H1 (cell line): ENCODE results near the gene CELF5. TPM values are rescaled to one million over a fixed set of nuclear protein-coding genes. Genes with fewer than 3 reads are reported as not detected.

Source experiments
- KDM4A ChIP-seq: IDR thresholded peaks from one replicate; pipeline ENCODE4 v1.7.1; 2012; ENCODE audit warnings: low read depth, mild to moderate bottlenecking, moderate library complexity, low read length, inconsistent platforms; ENCODE audit not compliant: severe bottlenecking
- YY1 ChIP-seq: IDR thresholded peaks from 2 replicates; pipeline ENCODE4 v1.6.1; 2011; ENCODE audit warnings: low read depth, mild to moderate bottlenecking, low read length
- polyA plus RNA-seq, 7 experiments: library from polyadenylated mRNA; depleted of rRNA in 3 of 7; stranded (reverse) in 5 of 7; unstranded in 2 of 7; fragments of >200 nt in 5 of 7; fragments of 200-250 nt in 2 of 7; gene quantifications; 1 replicate in 5 of 7; 2 replicates in 1 of 7; 4 replicates in 1 of 7; pipeline versions ENCODE4 v1.2.1 to v1.2.3, GENCODE V29; 2011 to 2013; ENCODE audit warnings: missing spikeins in 2 of 7, mixed read lengths in 2 of 7
- total RNA-seq: library from RNA; stranded (reverse); fragmentation: NEBNext Ultra II Directional; extraction: Animal tissue kit (Norgen Biotek cat#: 25700); gene quantifications from 2 replicates; pipeline ENCODE4 v1.2.1, GENCODE V29; 2021
- TF ChIP-seq, protein P1 (sequence below), 3 experiments: IDR thresholded peaks; 1 replicate in 2 of 3; 2 replicates in 1 of 3; pipeline versions ENCODE4 v1.5.1 to v1.6.1; 2011; ENCODE audit warnings: low read length in 3 of 3, mild to moderate bottlenecking in 3 of 3, inconsistent platforms in 2 of 3, low read depth in 1 of 3, moderate library complexity in 1 of 3; ENCODE audit not compliant: insufficient read depth in 1 of 3; ENCODE audit errors: control extremely low read depth in 1 of 3

The CELF5 gene
- total and polyA plus RNA-seq, 2 of the 8 experiments (the other 6 are each of a cell fraction or from before 2014, with no cell fraction given): 9.8 to 15.0 TPM

DNA sequence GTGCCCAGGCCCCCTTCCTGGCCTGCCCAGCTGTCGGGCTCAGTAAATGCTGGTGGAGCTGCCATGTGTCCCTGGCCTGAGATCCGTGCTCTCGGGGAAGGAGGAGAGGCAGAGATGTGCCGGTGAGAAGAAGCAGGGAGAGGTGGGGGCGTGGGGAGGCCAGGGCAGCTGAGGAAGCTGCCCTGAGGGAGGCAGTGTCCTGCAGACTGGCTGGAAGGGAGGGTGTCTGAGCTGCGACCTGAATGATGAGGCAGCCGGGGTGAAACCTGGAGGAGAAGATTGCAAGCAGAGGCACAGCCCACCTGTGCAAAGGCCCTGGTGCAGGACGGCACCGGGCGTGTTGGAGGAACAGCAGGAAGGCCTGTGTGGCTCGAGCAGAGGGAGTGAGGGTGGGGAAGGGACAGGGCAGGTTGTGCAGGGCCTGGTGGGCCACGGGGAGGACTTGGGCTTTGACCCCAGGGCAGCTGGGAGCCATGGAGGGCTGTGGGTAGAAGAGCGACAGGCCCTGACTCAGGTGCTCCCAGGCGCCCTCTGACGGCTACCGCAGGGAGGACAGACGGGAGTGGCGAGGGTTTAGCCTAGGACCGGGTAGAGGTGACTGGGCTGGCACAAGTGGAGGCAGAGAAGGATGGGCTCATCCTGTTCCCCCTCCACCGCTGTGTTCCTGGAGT, 14.0 kb upstream of the CELF5 start (continued):
- no peak for TF ChIP-seq KDM4A
- TF ChIP-seq YY1: 0 out of 2 replicates have a peak, but pooled peaks have one; percentile 25
- TF ChIP-seq, protein P1, sequence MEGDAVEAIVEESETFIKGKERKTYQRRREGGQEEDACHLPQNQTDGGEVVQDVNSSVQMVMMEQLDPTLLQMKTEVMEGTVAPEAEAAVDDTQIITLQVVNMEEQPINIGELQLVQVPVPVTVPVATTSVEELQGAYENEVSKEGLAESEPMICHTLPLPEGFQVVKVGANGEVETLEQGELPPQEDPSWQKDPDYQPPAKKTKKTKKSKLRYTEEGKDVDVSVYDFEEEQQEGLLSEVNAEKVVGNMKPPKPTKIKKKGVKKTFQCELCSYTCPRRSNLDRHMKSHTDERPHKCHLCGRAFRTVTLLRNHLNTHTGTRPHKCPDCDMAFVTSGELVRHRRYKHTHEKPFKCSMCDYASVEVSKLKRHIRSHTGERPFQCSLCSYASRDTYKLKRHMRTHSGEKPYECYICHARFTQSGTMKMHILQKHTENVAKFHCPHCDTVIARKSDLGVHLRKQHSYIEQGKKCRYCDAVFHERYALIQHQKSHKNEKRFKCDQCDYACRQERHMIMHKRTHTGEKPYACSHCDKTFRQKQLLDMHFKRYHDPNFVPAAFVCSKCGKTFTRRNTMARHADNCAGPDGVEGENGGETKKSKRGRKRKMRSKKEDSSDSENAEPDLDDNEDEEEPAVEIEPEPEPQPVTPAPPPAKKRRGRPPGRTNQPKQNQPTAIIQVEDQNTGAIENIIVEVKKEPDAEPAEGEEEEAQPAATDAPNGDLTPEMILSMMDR (IDR thresholded peaks at IDR 0.05; ENCODE audit: control extremely low read depth in 1 of 3, insufficient read depth in 1 of 3, low read depth in 1 of 3, low read length in 3 of 3): peak; percentile 79 to 93 (median 92)
